ENCODE data around the gene MAN2B2. TPM values are rescaled to one million over a fixed set of nuclear protein-coding genes. Genes with fewer than 3 reads are reported as not detected.

The MAN2B2 gene
- total and polyA plus RNA-seq, 9 of the 15 experiments (the other 6 are each of a cell fraction or from before 2014, with no cell fraction given), result 0.21 to 8.8 (median 3.7) TPM

DNA sequence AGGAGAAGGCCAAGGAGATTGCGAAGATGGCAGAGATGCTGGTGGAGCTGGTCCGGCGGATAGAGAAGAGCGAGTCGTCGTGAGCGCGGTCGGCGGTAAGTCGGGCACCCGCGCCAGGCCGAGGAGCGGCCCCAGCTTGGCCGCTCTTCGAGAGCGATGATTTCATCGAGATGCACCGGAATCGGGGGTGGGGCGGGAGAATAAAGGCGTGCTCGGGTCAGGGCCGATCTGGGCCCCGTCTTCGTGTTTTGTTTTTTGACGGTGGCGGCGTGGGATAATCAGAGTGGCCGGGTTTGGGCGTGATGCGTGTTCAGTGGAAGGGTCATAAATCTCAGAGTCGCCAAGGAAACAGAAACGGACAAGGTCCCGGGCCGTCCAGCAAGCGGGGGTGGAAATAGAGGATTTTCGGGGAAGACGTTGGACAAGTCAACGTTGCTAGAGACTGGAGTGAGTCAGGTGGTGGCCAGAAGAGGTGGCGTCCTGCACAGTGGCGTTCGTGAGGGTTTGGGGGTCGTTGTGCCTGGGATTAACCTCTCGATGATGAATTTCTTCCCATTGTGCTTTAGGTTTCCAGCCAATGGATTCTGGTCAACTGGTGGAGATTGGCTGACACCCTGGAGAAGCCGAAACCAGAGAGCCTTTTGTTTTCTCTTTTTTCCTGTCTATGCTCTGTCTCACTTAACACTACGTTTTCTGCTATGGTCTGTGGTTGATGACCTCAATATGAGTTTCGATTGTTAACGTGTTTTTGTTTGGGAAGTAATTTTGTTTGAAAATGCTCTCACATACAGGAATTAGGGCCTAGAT lies 66.4 kb downstream of the MAN2B2 start (continued):
- TF ChIP-seq, protein P1, sequence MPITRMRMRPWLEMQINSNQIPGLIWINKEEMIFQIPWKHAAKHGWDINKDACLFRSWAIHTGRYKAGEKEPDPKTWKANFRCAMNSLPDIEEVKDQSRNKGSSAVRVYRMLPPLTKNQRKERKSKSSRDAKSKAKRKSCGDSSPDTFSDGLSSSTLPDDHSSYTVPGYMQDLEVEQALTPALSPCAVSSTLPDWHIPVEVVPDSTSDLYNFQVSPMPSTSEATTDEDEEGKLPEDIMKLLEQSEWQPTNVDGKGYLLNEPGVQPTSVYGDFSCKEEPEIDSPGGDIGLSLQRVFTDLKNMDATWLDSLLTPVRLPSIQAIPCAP (CRISPR knock-in tag; IDR thresholded peaks at IDR 0.05; ENCODE audit: borderline replicate concordance), result no peak
- TF ChIP-seq RHOXF2B (CRISPR knock-in tag; conservative IDR thresholded peaks at IDR 0.05) (no peak), ZNF324 (CRISPR knock-in tag; IDR thresholded peaks at IDR 0.05) (no peak), L3MBTL2 (IDR thresholded peaks at IDR 0.05) (peak; percentile 80), RBBP5 (IDR thresholded peaks at IDR 0.05; ENCODE audit: borderline replicate concordance, insufficient read depth, low read length, poor library complexity, severe bottlenecking) (peak; percentile 79), HEY1 (CRISPR knock-in tag; IDR thresholded peaks at IDR 0.05; ENCODE audit: borderline replicate concordance) (no peak), RB1 (IDR thresholded peaks at IDR 0.05; ENCODE audit: low read depth) (no peak), FOXK2 (conservative IDR thresholded peaks at IDR 0.05 in 1 of 2, IDR thresholded peaks at IDR 0.05 in 1 of 2; ENCODE audit: low read depth in 2 of 2) (no peak), CCNT2 (IDR thresholded peaks at IDR 0.05; ENCODE audit: borderline replicate concordance, extremely low read depth, insufficient read length, low read depth, low read length) (no peak), EP300 (IDR thresholded peaks at IDR 0.05; ENCODE audit: low read length) (no peak), SRSF9 (IDR thresholded peaks at IDR 0.05; ENCODE audit: borderline replicate concordance, low read depth, low read length) (no peak), PRMT5 (CRISPR knock-in tag; IDR thresholded peaks at IDR 0.05) (no peak)
- TF ChIP-seq, protein P2, sequence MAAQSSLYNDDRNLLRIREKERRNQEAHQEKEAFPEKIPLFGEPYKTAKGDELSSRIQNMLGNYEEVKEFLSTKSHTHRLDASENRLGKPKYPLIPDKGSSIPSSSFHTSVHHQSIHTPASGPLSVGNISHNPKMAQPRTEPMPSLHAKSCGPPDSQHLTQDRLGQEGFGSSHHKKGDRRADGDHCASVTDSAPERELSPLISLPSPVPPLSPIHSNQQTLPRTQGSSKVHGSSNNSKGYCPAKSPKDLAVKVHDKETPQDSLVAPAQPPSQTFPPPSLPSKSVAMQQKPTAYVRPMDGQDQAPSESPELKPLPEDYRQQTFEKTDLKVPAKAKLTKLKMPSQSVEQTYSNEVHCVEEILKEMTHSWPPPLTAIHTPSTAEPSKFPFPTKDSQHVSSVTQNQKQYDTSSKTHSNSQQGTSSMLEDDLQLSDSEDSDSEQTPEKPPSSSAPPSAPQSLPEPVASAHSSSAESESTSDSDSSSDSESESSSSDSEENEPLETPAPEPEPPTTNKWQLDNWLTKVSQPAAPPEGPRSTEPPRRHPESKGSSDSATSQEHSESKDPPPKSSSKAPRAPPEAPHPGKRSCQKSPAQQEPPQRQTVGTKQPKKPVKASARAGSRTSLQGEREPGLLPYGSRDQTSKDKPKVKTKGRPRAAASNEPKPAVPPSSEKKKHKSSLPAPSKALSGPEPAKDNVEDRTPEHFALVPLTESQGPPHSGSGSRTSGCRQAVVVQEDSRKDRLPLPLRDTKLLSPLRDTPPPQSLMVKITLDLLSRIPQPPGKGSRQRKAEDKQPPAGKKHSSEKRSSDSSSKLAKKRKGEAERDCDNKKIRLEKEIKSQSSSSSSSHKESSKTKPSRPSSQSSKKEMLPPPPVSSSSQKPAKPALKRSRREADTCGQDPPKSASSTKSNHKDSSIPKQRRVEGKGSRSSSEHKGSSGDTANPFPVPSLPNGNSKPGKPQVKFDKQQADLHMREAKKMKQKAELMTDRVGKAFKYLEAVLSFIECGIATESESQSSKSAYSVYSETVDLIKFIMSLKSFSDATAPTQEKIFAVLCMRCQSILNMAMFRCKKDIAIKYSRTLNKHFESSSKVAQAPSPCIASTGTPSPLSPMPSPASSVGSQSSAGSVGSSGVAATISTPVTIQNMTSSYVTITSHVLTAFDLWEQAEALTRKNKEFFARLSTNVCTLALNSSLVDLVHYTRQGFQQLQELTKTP (IDR thresholded peaks at IDR 0.05; ENCODE audit: low read depth in 1 of 2, partially characterized antibody in 2 of 2), result peak in 1 of 2 experiments; percentile 14
- TF ChIP-seq, protein P3, sequence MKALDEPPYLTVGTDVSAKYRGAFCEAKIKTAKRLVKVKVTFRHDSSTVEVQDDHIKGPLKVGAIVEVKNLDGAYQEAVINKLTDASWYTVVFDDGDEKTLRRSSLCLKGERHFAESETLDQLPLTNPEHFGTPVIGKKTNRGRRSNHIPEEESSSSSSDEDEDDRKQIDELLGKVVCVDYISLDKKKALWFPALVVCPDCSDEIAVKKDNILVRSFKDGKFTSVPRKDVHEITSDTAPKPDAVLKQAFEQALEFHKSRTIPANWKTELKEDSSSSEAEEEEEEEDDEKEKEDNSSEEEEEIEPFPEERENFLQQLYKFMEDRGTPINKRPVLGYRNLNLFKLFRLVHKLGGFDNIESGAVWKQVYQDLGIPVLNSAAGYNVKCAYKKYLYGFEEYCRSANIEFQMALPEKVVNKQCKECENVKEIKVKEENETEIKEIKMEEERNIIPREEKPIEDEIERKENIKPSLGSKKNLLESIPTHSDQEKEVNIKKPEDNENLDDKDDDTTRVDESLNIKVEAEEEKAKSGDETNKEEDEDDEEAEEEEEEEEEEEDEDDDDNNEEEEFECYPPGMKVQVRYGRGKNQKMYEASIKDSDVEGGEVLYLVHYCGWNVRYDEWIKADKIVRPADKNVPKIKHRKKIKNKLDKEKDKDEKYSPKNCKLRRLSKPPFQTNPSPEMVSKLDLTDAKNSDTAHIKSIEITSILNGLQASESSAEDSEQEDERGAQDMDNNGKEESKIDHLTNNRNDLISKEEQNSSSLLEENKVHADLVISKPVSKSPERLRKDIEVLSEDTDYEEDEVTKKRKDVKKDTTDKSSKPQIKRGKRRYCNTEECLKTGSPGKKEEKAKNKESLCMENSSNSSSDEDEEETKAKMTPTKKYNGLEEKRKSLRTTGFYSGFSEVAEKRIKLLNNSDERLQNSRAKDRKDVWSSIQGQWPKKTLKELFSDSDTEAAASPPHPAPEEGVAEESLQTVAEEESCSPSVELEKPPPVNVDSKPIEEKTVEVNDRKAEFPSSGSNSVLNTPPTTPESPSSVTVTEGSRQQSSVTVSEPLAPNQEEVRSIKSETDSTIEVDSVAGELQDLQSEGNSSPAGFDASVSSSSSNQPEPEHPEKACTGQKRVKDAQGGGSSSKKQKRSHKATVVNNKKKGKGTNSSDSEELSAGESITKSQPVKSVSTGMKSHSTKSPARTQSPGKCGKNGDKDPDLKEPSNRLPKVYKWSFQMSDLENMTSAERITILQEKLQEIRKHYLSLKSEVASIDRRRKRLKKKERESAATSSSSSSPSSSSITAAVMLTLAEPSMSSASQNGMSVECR (CRISPR knock-in tag; IDR thresholded peaks at IDR 0.05), result 0 out of 2 replicates have a peak, but pooled peaks have one; percentile 9
- TF ChIP-seq, protein P4, sequence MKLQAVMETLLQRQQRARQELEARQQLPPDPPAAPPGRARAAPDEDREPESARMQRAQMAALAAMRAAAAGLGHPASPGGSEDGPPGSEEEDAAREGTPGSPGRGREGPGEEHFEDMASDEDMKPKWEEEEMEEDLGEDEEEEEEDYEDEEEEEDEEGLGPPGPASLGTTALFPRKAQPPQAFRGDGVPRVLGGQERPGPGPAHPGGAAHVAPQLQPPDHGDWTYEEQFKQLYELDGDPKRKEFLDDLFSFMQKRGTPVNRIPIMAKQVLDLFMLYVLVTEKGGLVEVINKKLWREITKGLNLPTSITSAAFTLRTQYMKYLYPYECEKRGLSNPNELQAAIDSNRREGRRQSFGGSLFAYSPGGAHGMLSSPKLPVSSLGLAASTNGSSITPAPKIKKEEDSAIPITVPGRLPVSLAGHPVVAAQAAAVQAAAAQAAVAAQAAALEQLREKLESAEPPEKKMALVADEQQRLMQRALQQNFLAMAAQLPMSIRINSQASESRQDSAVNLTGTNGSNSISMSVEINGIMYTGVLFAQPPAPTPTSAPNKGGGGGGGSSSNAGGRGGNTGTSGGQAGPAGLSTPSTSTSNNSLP (IDR thresholded peaks at IDR 0.05; ENCODE audit: borderline replicate concordance, low read depth, low read length), result no peak

Data from K562 (cell line).